ENCODE data around the gene MAP1B. TPM values are rescaled to one million over a fixed set of nuclear protein-coding genes. Genes with fewer than 3 reads are reported as not detected.

MAP1B gene
- total RNA-seq, 1 experiment from 2014 or later: 34.6 TPM

GRCh38 chr5:72202331-72202825 is 95.1 kb downstream of the MAP1B start:
- no peaks in the 10 kb centered on the region for H3K27me3 Mint-ChIP-seq (ENCODE audit: unreplicated experiment)
- CTCF ChIA-PET: no interaction called here
- H3K27ac Mint-ChIP-seq (ENCODE audit: unreplicated experiment): no peak overlapping the region
- H3K9me3 Mint-ChIP-seq (ENCODE audit: low read depth, unreplicated experiment): no peaks in the 10 kb centered on the region
- DNase-seq: no peak
- H3K4me3 Mint-ChIP-seq (ENCODE audit: low read depth, unreplicated experiment): no peak overlapping the region
- H3K36me3 Mint-ChIP-seq (ENCODE audit: insufficient read depth, unreplicated experiment): no peaks in the 10 kb centered on the region
- intact Hi-C loops (cut with micrococcal nuclease; ENCODE audit: unreplicated experiment): no loop called here
- BruUV-seq (replicated peaks): no TSS peak
- no peak for TF ChIP-seq CTCF (IDR thresholded peaks at IDR 0.05; ENCODE audit: unreplicated experiment)
- no peaks in the 10 kb centered on the region for H3K4me1 Mint-ChIP-seq (ENCODE audit: low read depth, unreplicated experiment)

- H3K27ac Mint-ChIP-seq (ENCODE audit: unreplicated experiment): no peak overlapping the region
- CTCF ChIA-PET: no interaction called here
- no TSS peak for BruUV-seq (replicated peaks)
- H3K4me1 Mint-ChIP-seq (ENCODE audit: low read depth, unreplicated experiment): no peaks in the 10 kb centered on the region
- no peak overlapping the region for H3K4me3 Mint-ChIP-seq (ENCODE audit: low read depth, unreplicated experiment)
- no peak for TF ChIP-seq CTCF (IDR thresholded peaks at IDR 0.05; ENCODE audit: unreplicated experiment)
- H3K9me3 Mint-ChIP-seq (ENCODE audit: low read depth, unreplicated experiment): no peaks in the 10 kb centered on the region
- intact Hi-C loops (cut with micrococcal nuclease; ENCODE audit: unreplicated experiment): no loop called here
- H3K27me3 Mint-ChIP-seq (ENCODE audit: unreplicated experiment): no peaks in the 10 kb centered on the region
- no peak for DNase-seq
- H3K36me3 Mint-ChIP-seq (ENCODE audit: insufficient read depth, unreplicated experiment): no peaks in the 10 kb centered on the region
Measured at GRCh38 chr5:72203251-72203845, 96.1 kb downstream of the MAP1B start.

DNA sequence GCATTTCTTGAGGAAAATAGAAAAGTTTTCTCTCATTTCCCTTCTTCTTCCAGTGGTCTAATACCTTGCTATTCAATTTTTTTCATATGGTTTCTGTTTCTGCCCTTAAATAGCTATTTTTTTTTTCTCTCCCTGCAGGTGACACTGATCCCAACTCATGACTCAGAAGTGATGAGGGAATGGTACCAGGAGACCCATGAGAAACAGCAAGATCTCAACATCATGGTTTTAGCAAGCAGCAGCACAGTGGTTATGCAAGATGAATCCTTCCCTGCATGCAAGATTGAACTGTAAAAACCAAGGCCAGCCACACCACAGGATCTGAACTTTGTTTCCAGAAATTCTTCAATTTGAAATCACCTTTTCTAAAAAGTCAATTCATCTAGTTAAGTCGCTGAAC is 97.7 kb downstream of the MAP1B start:
- H3K27ac Mint-ChIP-seq (ENCODE audit: unreplicated experiment): no peak overlapping the region

GRCh38 chr5:72205431-72206009 is 98.2 kb downstream of the MAP1B start:
- CTCF ChIA-PET: no interaction called here
- Mint-ChIP-seq H3K27ac (ENCODE audit: unreplicated experiment) (no peak overlapping the region), H3K36me3 (ENCODE audit: insufficient read depth, unreplicated experiment) (no peaks in the 10 kb centered on the region), H3K27me3 (ENCODE audit: unreplicated experiment) (no peaks in the 10 kb centered on the region), H3K4me1 (ENCODE audit: low read depth, unreplicated experiment) (no peaks in the 10 kb centered on the region), H3K4me3 (ENCODE audit: low read depth, unreplicated experiment) (no peak overlapping the region), H3K9me3 (ENCODE audit: low read depth, unreplicated experiment) (no peaks in the 10 kb centered on the region)
- intact Hi-C loops (cut with micrococcal nuclease; ENCODE audit: unreplicated experiment): no loop called here
- TSS peak; percentile 38 for BruUV-seq (replicated peaks)
- DNase-seq: no peak
- no peak for TF ChIP-seq CTCF (IDR thresholded peaks at IDR 0.05; ENCODE audit: unreplicated experiment)

More for the DNA sequence above, 97.7 kb downstream of the MAP1B start:
- BruUV-seq (replicated peaks): no TSS peak
- intact Hi-C loops (cut with micrococcal nuclease; ENCODE audit: unreplicated experiment): no loop called here
- Mint-ChIP-seq H3K9me3 (ENCODE audit: low read depth, unreplicated experiment) (no peaks in the 10 kb centered on the region), H3K4me1 (ENCODE audit: low read depth, unreplicated experiment) (no peaks in the 10 kb centered on the region), H3K36me3 (ENCODE audit: insufficient read depth, unreplicated experiment) (no peaks in the 10 kb centered on the region), H3K27me3 (ENCODE audit: unreplicated experiment) (no peaks in the 10 kb centered on the region), H3K4me3 (ENCODE audit: low read depth, unreplicated experiment) (no peak overlapping the region)
- no peak for TF ChIP-seq CTCF (IDR thresholded peaks at IDR 0.05; ENCODE audit: unreplicated experiment)
- no peak for DNase-seq
- CTCF ChIA-PET: no interaction called here

All from Calu3 (cell line).